HK-2 (cell line): ENCODE data around the gene EBNA1BP2.
"Not testable (repeated sequence)": the region's sequence is repeated elsewhere in the genome, so short reads cannot be mapped to it uniquely, and the experiment has no call there.

Experiments used
- DNase-seq: peaks from one replicate; pipeline ENCODE4 v3.0.0-alpha.2; 2018; ENCODE audit not compliant: unreplicated experiment

EBNA1BP2 gene

GRCh38 chr1:43121256-43121900, 50.7 kb downstream of the EBNA1BP2 start:
- no peak for DNase-seq

- DNase-seq: not testable (repeated sequence)
These were observed 52.0 kb downstream of the EBNA1BP2 start for GRCh38 chr1:43119928-43120586.
